C4-2B (cell line): ENCODE data around the gene ATP12A.

Source experiments
- CTCF ChIP-seq: fragments of 450-650 bp; conservative IDR thresholded peaks from 2 replicates; pipeline ENCODE4 v1.5.1; 2017; ENCODE audit warnings: mild to moderate bottlenecking
- ZFX ChIP-seq: fragments of 450-650 bp; IDR thresholded peaks from 2 replicates; pipeline ENCODE4 v1.6.1; 2017

- TF ChIP-seq CTCF: no peak
- TF ChIP-seq ZFX: no peak
These were observed 30.0 kb upstream of the ATP12A start for GRCh38 chr13:24650161-24650560.
